GM12878 (cell line): ENCODE measurements around the gene PRDM12. TPM values are rescaled to one million over a fixed set of nuclear protein-coding genes. Genes with fewer than 3 reads are reported as not detected.

Experiments used
- ATAC-seq: fragments of 200-7000 bp; cut with Tn5 transposase; 3 replicates; pipeline ENCODE4 v1.9.1; 2020; ENCODE audit warnings: mild to moderate bottlenecking, moderate library complexity
- BruUV-seq: library from RNA; stranded (reverse); fragments of 400-500 nt; replicated peaks from 2 replicates; lab custom pipeline; 2021; lab: Mats Ljungman, UMichigan
- CTCF ChIA-PET: fragments of 300-600 bp; sonication (Branson Sonifier 250); formaldehyde crosslinking; extraction: SDS; loops from one replicate; lab custom pipeline; 2021; ENCODE audit warnings: inconsistent platforms; lab: Yijun Ruan, JAX
- POLR2A ChIA-PET: fragments of 350-600 bp; formaldehyde crosslinking; extraction: SDS; loops from one replicate; lab custom pipeline; 2021; ENCODE audit warnings: inconsistent platforms; lab: Charles Lee
- RAD21 ChIA-PET: fragments of 300-600 bp; sonication (Branson Sonifier 250); formaldehyde crosslinking; loops from one replicate; lab custom pipeline; 2023; ENCODE audit warnings: antibody characterized with exemption; ENCODE audit not compliant: unreplicated experiment; lab: Charles Lee
- SMC1A ChIA-PET: fragments of 300-600 bp; sonication (Branson Sonifier 250); formaldehyde crosslinking; loops from one replicate; lab custom pipeline; 2023; ENCODE audit not compliant: unreplicated experiment, uncharacterized antibody; lab: Charles Lee
- DNase-seq: peaks from one replicate; pipeline ENCODE4 v3.0.0-alpha.2; 2011; ENCODE audit warnings: low read depth, low spot score
- FAIRE-seq: peaks from 3 replicates; lab custom pipeline; 2011; peaks lifted over from hg19 to GRCh38; lab: Jason Lieb, UNC
- H2AFZ ChIP-seq: 2 replicates; pipeline ENCODE4 v1.6.0; 2011; ENCODE audit warnings: low read depth, low read length, control low read depth; ENCODE audit not compliant: control insufficient read depth
- H3K27ac ChIP-seq: 2 replicates; pipeline ENCODE4 v1.5.1; 2011; ENCODE audit warnings: control low read depth; ENCODE audit not compliant: control insufficient read depth, insufficient read depth
- H3K27me3 ChIP-seq, 2 experiments: replicated peaks in 1 of 2; 2 replicates each; pipeline versions ENCODE4 v1.6.0 to v1.6.1; 2011; ENCODE audit warnings: low read length in 1 of 2; ENCODE audit not compliant: control insufficient read depth in 2 of 2, insufficient read depth in 2 of 2
- H3K36me3 ChIP-seq, 2 experiments: 2 replicates each; pipeline ENCODE4 v1.5.1; 2011; ENCODE audit warnings: low read length in 1 of 2; ENCODE audit not compliant: control insufficient read depth in 2 of 2, insufficient read depth in 2 of 2
- H3K4me1 ChIP-seq: 2 replicates; pipeline ENCODE4 v1.6.1; 2011; ENCODE audit warnings: mild to moderate bottlenecking, low read length, moderate library complexity, mixed read lengths; ENCODE audit not compliant: control insufficient read depth, insufficient read depth
- H3K4me2 ChIP-seq: 2 replicates; pipeline ENCODE4 v1.6.0; 2011; ENCODE audit warnings: control low read depth; ENCODE audit not compliant: control insufficient read depth, insufficient read depth
- H3K4me3 ChIP-seq: fragments of 200-600 bp; sonication (generic); 2 replicates; pipeline ENCODE4 v1.5.1; 2016
- H3K79me2 ChIP-seq: 2 replicates; pipeline ENCODE4 v1.6.0; 2011; ENCODE audit warnings: low read length; ENCODE audit not compliant: control insufficient read depth, insufficient read depth
- H3K9ac ChIP-seq: 2 replicates; pipeline ENCODE4 v1.8.0; 2011; ENCODE audit warnings: low read length, control low read depth, mixed read lengths; ENCODE audit not compliant: control insufficient read depth, insufficient read depth
- H3K9me3 ChIP-seq: replicated peaks from 3 replicates; pipeline ENCODE4 v1.5.1; 2011; ENCODE audit warnings: mild to moderate bottlenecking, low read length; ENCODE audit not compliant: control insufficient read depth, insufficient read depth
- H4K20me1 ChIP-seq: 2 replicates; pipeline ENCODE4 v1.6.0; 2011; ENCODE audit not compliant: control insufficient read depth, insufficient read depth
- BRCA1 ChIP-seq: IDR thresholded peaks from 2 replicates; pipeline ENCODE4 v1.6.1; 2011; ENCODE audit warnings: low read depth, low read length, improper control_type of control experiment
- CHD1 ChIP-seq: IDR thresholded peaks from 2 replicates; pipeline ENCODE4 v1.6.1; 2012; ENCODE audit warnings: low read depth, low read length, improper control_type of control experiment
- CREB1 ChIP-seq: IDR thresholded peaks from 2 replicates; pipeline ENCODE4 v1.6.1; 2012; ENCODE audit warnings: low read depth, mild to moderate bottlenecking, inconsistent platforms
- CREM ChIP-seq: IDR thresholded peaks from 2 replicates; pipeline ENCODE4 v1.6.1; 2014; ENCODE audit warnings: antibody characterized with exemption, low read depth
- NBN ChIP-seq: fragments of 450-650 bp; IDR thresholded peaks from 2 replicates; pipeline ENCODE4 v1.6.1; 2016
- NFYB ChIP-seq: IDR thresholded peaks from 2 replicates; pipeline ENCODE4 v1.6.1; 2011; ENCODE audit warnings: low read depth, mild to moderate bottlenecking, low read length, improper control_type of control experiment, moderate library complexity; ENCODE audit not compliant: insufficient read depth
- PKNOX1 ChIP-seq: fragments of 450-650 bp; IDR thresholded peaks from 2 replicates; pipeline ENCODE4 v1.6.1; 2016; ENCODE audit warnings: mild to moderate bottlenecking
- SMARCA5 ChIP-seq: fragments of 450-650 bp; IDR thresholded peaks from 2 replicates; pipeline ENCODE4 v1.6.1; 2017; ENCODE audit warnings: mild to moderate bottlenecking
- SP1 ChIP-seq: IDR thresholded peaks from one replicate; pipeline ENCODE4 v1.6.1; 2011; ENCODE audit warnings: low read depth, low read length
- ZNF622 ChIP-seq: fragments of 450-650 bp; IDR thresholded peaks from 2 replicates; pipeline ENCODE4 v1.6.1; 2017; ENCODE audit warnings: mild to moderate bottlenecking, inconsistent platforms
- ZSCAN29 ChIP-seq: fragments of 450-650 bp; IDR thresholded peaks from 2 replicates; pipeline ENCODE4 v1.6.1; 2017; ENCODE audit warnings: mild to moderate bottlenecking, moderate library complexity
- WGBS: methylation state at CpG from one replicate; pipeline ENCODE4 v1.1.6; 2016; ENCODE audit warnings: low lambda C conversion rate; ENCODE audit not compliant: insufficient replicate concordance, insufficient coverage; ENCODE audit errors: missing lambda C conversion rate; 5-methylcytosine and 5-hydroxymethylcytosine counted together
- in situ Hi-C: fragments of 300-500 bp; cut with MboI; formaldehyde crosslinking; loops from 9 replicates; pipeline ENCODE4 v1.14.3; 2018; ENCODE audit warnings: mixed read lengths
- intact Hi-C: fragments of 100-400 bp; cut with micrococcal nuclease; formaldehyde crosslinking; loops from one replicate; pipeline ENCODE4 v1.14.2; 2022; ENCODE audit not compliant: unreplicated experiment
- polyA plus RNA-seq, 11 experiments: library from polyadenylated mRNA; depleted of rRNA in 4 of 11; unstranded in 6 of 11; stranded (reverse) in 5 of 11; fragments of >200 nt; fragmentation: Nextera tagmentation in 4 of 11; fragmentation: Illumina TruSeq in 1 of 11; extraction: Ambion mirVana in 4 of 11; extraction: Trizol in 1 of 11; gene quantifications; 1 replicate in 1 of 11; 2 replicates in 10 of 11; pipeline versions ENCODE4 v1.2.1 to v1.2.3, GENCODE V29; 2011 to 2016; ENCODE audit warnings: inconsistent platforms in 2 of 11, missing spikeins in 2 of 11, low read depth in 1 of 11
- total RNA-seq, 4 experiments: library from RNA; depleted of rRNA in 3 of 4; stranded (reverse); fragments of >200 nt in 3 of 4; fragmentation: Illumina TruSeq in 1 of 4; extraction: Trizol in 1 of 4; gene quantifications; 2 replicates each; pipeline versions ENCODE4 v1.2.1 to v1.2.3, GENCODE V29; 2013 to 2021
- TF ChIP-seq, protein P1 (sequence below): fragments of 450-650 bp; IDR thresholded peaks from 2 replicates; pipeline ENCODE4 v1.6.1; 2017; ENCODE audit warnings: low read depth, mild to moderate bottlenecking, moderate library complexity
- TF ChIP-seq, protein P2 (sequence below): IDR thresholded peaks from 2 replicates; pipeline ENCODE4 v1.6.1; 2012; ENCODE audit warnings: low read depth, low read length, improper control_type of control experiment

Gene PRDM12
- total and polyA plus RNA-seq, 10 of the 15 experiments (the other 5 are each of a cell fraction or from before 2014, with no cell fraction given): not detected

DNA sequence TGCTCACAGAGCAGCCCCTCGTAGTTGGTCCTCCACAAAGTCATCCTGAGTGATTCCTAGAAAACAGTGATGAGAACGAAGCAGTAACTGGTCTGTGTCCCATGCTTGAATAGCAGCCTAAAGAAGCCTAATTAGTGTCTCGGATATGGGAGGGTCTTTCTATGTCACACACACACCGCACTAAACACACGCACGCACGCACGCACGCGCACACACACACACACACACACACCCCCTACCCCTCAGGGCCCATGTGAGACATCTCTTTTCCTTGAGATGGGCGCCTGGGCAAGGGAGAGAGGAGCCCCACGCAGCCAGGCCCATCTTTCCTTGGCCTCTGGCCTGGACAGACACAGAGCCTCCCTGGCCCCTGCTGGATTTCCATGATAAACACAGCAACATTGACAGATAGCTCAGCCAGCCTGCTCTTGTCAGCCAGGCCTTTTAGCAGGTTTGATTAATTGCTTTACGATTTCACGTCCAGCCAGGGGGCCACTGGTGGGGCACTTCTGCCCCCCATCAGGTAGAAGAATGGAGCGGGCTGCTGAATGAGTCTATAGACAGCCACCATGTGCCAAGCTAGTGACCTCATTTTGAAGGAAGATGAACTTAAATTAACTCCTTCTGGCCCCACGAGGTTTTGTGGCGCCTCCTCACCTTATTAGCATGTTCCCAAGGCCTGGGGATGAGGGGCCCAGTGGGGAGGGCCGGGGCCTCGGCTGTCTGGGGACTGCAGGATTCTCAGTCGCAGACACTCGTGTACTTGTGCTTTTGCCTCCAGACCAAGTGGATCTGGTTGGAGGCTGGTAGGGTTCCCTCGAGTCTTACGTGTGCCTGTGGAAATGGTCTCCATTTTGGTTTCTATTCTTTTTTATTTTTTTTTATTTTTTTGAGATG lies 36.2 kb upstream of the PRDM12 start:
- in situ Hi-C loops (no loop called here), intact Hi-C loops (no loop called here)
- ChIA-PET SMC1A (no interaction called here), RAD21 (no interaction called here), CTCF (no interaction called here), POLR2A (no interaction called here)
- H3K27me3 ChIP-seq: no peaks in the 10 kb centered on the region
- H2AFZ ChIP-seq: no peak overlapping the region
- H3K4me2 ChIP-seq: no peak overlapping the region
- TF ChIP-seq SMARCA5: no peak
- no peak overlapping the region for H3K4me3 ChIP-seq
- no peaks in the 10 kb centered on the region for H3K4me1 ChIP-seq
- DNase-seq: no peak
- H3K27ac ChIP-seq: no peak overlapping the region
- no peaks in the 10 kb centered on the region for H3K9me3 ChIP-seq
- no peak for ATAC-seq
- no peak for FAIRE-seq
- no peaks in the 10 kb centered on the region for H4K20me1 ChIP-seq
- H3K9ac ChIP-seq: no peak overlapping the region
- no TSS peak for BruUV-seq
- WGBS: 95% methylated on average over 23 of the region's 23 CpGs
- H3K36me3 ChIP-seq: peaks cover 12 to 46% of the 10 kb centered on the region in 2 experiments; a peak in 3 of 4 replicates
- no peaks in the 10 kb centered on the region for H3K79me2 ChIP-seq

- TF ChIP-seq NBN (no peak), SP1 (no peak), ZNF622 (no peak), CHD1 (no peak), ZSCAN29 (no peak), CREB1 (no peak), BRCA1 (no peak), PKNOX1 (no peak), CREM (no peak), NFYB (no peak)
- TF ChIP-seq, protein P1, sequence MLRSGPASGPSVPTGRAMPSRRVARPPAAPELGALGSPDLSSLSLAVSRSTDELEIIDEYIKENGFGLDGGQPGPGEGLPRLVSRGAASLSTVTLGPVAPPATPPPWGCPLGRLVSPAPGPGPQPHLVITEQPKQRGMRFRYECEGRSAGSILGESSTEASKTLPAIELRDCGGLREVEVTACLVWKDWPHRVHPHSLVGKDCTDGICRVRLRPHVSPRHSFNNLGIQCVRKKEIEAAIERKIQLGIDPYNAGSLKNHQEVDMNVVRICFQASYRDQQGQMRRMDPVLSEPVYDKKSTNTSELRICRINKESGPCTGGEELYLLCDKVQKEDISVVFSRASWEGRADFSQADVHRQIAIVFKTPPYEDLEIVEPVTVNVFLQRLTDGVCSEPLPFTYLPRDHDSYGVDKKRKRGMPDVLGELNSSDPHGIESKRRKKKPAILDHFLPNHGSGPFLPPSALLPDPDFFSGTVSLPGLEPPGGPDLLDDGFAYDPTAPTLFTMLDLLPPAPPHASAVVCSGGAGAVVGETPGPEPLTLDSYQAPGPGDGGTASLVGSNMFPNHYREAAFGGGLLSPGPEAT: no peak
- TF ChIP-seq, protein P2, sequence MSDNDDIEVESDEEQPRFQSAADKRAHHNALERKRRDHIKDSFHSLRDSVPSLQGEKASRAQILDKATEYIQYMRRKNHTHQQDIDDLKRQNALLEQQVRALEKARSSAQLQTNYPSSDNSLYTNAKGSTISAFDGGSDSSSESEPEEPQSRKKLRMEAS: no peak
- BruUV-seq: no TSS peak
Measured at GRCh38 chr9:130629443-130630070, 34.8 kb upstream of the PRDM12 start.

More at GRCh38 chr9:130629443-130630070, 34.8 kb upstream of the PRDM12 start:
- no peak for FAIRE-seq
- Histone ChIP-seq H3K9me3 (no peaks in the 10 kb centered on the region), H3K4me3 (no peak overlapping the region), H3K4me1 (no peaks in the 10 kb centered on the region), H2AFZ (no peak overlapping the region), H3K36me3 (peaks cover 9 to 48% of the 10 kb centered on the region in 2 experiments; a peak in 3 of 4 replicates), H3K27ac (no peak overlapping the region), H3K27me3 (no peaks in the 10 kb centered on the region), H4K20me1 (no peaks in the 10 kb centered on the region), H3K79me2 (no peaks in the 10 kb centered on the region), H3K4me2 (no peak overlapping the region), H3K9ac (no peak overlapping the region)
- WGBS: 98% methylated on average over 13 of the region's 13 CpGs
- DNase-seq: no peak
- RAD21 ChIA-PET: no interaction called here
- POLR2A ChIA-PET: no interaction called here
- SMC1A ChIA-PET: no interaction called here
- intact Hi-C loops: no loop called here
- in situ Hi-C loops: no loop called here
- CTCF ChIA-PET: no interaction called here
- ATAC-seq: no peak
